ENCODE results near the gene GADL1. TPM values are rescaled to one million over a fixed set of nuclear protein-coding genes. Genes with fewer than 3 reads are reported as not detected.

GADL1 gene
- total RNA-seq, 1 experiment from 2014 or later: 0.09 TPM

GRCh38 chr3:30684356-30684755 lies 210.1 kb downstream of the GADL1 start:
- H4K20me1 ChIP-seq (ENCODE audit: control insufficient read depth, insufficient read depth, insufficient read length): no peaks in the 10 kb centered on the region
- H3K56ac ChIP-seq (ENCODE audit: insufficient read length, low read depth, low read length): no peak overlapping the region
- H2BK20ac ChIP-seq (ENCODE audit: low read depth, low read length, poor library complexity, severe bottlenecking): no peak overlapping the region
- H2BK15ac ChIP-seq (ENCODE audit: low read depth, low read length): no peak overlapping the region
- H3K27me3 Mint-ChIP-seq (ENCODE audit: low read depth): no peaks in the 10 kb centered on the region
- no peaks in the 10 kb centered on the region for H3K27me3 ChIP-seq (ENCODE audit: insufficient read depth, low read length)
- H3K23me2 ChIP-seq (ENCODE audit: insufficient read length, low read depth, low read length, poor library complexity, severe bottlenecking): no peaks in the 10 kb centered on the region
- no peak overlapping the region for H4K91ac ChIP-seq (ENCODE audit: insufficient read length, low read depth, low read length)
- no peaks in the 10 kb centered on the region for H3K4me1 ChIP-seq (ENCODE audit: insufficient read depth, low read length)
- H3K79me2 ChIP-seq (ENCODE audit: insufficient read depth, low read length): no peaks in the 10 kb centered on the region
- no peak overlapping the region for H2BK120ac ChIP-seq (ENCODE audit: low read depth, low read length, poor library complexity, severe bottlenecking)
- H3K9me3 ChIP-seq (ENCODE audit: control insufficient read depth, low read depth, low read length): no peaks in the 10 kb centered on the region
- no peak overlapping the region for H3K23ac ChIP-seq (ENCODE audit: insufficient read length, low read depth, low read length)
- no peaks in the 10 kb centered on the region for H3K9me3 Mint-ChIP-seq
- no peak overlapping the region for H3T11ph ChIP-seq (ENCODE audit: low read length)
- TF ChIP-seq CTCF (conservative IDR thresholded peaks at IDR 0.05): no peak
- no peak overlapping the region for H3K18ac ChIP-seq (ENCODE audit: insufficient read length, low read depth, low read length)
- no peak overlapping the region for H3K4ac ChIP-seq (ENCODE audit: low read depth, low read length)
- H2AFZ ChIP-seq (ENCODE audit: low read length): no peak overlapping the region
- DNase-seq: no peak
- peaks cover 27 to 28% of the 10 kb centered on the region in 2 experiments for H3K4me1 Mint-ChIP-seq
- no CpG with 5 or more reads among the region's 3 CpGs for whole genome bisulfite sequencing (ENCODE audit: extremely low coverage, insufficient read length, low lambda C conversion rate)
- no peaks in the 10 kb centered on the region for H3K79me1 ChIP-seq (ENCODE audit: insufficient read depth, low read depth, low read length, poor library complexity, severe bottlenecking)
- H3K27ac ChIP-seq (ENCODE audit: insufficient read length, low read depth, low read length): no peak overlapping the region
- H3K9ac ChIP-seq (ENCODE audit: extremely low read depth, insufficient read length, low read length): no peak overlapping the region
- no peak overlapping the region for H2AK5ac ChIP-seq (ENCODE audit: insufficient read length, low read length)
- no peak overlapping the region for H2BK5ac ChIP-seq (ENCODE audit: insufficient read length, low read length)
- peaks cover 22 to 41% (median 24%) of the 10 kb centered on the region in 3 experiments for H3K36me3 Mint-ChIP-seq (ENCODE audit: insufficient read depth in 1 of 3, low read depth in 3 of 3)
- H3K4me2 ChIP-seq (ENCODE audit: insufficient read depth, insufficient read length, low read length): no peak overlapping the region
- no peak overlapping the region for H3K4me3 Mint-ChIP-seq
- no peak overlapping the region for H3K27ac Mint-ChIP-seq
- no peak overlapping the region for H2BK12ac ChIP-seq (ENCODE audit: insufficient read length, low read depth, low read length)
- H4K8ac ChIP-seq (replicated peaks; ENCODE audit: insufficient read length, low read depth, low read length): no peak overlapping the region
- no peak overlapping the region for H4K5ac ChIP-seq (ENCODE audit: insufficient read length, low read depth, low read length)
- H3K14ac ChIP-seq (ENCODE audit: insufficient read depth, low read length): no peak overlapping the region

Data from H9 (cell line).